GM12878 (cell line): Measurements from ENCODE around the gene ITSN1. TPM values are rescaled to one million over a fixed set of nuclear protein-coding genes. Genes with fewer than 3 reads are reported as not detected.

Source experiments
- ATAC-seq: fragments of 200-7000 bp; cut with Tn5 transposase; 3 replicates; pipeline ENCODE4 v1.9.1; 2020; ENCODE audit warnings: mild to moderate bottlenecking, moderate library complexity
- BruUV-seq: library from RNA; stranded (reverse); fragments of 400-500 nt; replicated peaks from 2 replicates; lab custom pipeline; 2021; lab: Mats Ljungman, UMichigan
- CTCF ChIA-PET: fragments of 300-600 bp; sonication (Branson Sonifier 250); formaldehyde crosslinking; extraction: SDS; loops from one replicate; lab custom pipeline; 2021; ENCODE audit warnings: inconsistent platforms; lab: Yijun Ruan, JAX
- POLR2A ChIA-PET: fragments of 350-600 bp; formaldehyde crosslinking; extraction: SDS; loops from one replicate; lab custom pipeline; 2021; ENCODE audit warnings: inconsistent platforms; lab: Charles Lee
- RAD21 ChIA-PET: fragments of 300-600 bp; sonication (Branson Sonifier 250); formaldehyde crosslinking; loops from one replicate; lab custom pipeline; 2023; ENCODE audit warnings: antibody characterized with exemption; ENCODE audit not compliant: unreplicated experiment; lab: Charles Lee
- SMC1A ChIA-PET: fragments of 300-600 bp; sonication (Branson Sonifier 250); formaldehyde crosslinking; loops from one replicate; lab custom pipeline; 2023; ENCODE audit not compliant: unreplicated experiment, uncharacterized antibody; lab: Charles Lee
- DNase-seq: peaks from one replicate; pipeline ENCODE4 v3.0.0-alpha.2; 2011; ENCODE audit warnings: low read depth, low spot score
- FAIRE-seq: peaks from 3 replicates; lab custom pipeline; 2011; peaks lifted over from hg19 to GRCh38; lab: Jason Lieb, UNC
- H2AFZ ChIP-seq: 2 replicates; pipeline ENCODE4 v1.6.0; 2011; ENCODE audit warnings: low read depth, low read length, control low read depth; ENCODE audit not compliant: control insufficient read depth
- H3K27ac ChIP-seq: 2 replicates; pipeline ENCODE4 v1.5.1; 2011; ENCODE audit warnings: control low read depth; ENCODE audit not compliant: control insufficient read depth, insufficient read depth
- H3K27me3 ChIP-seq, 2 experiments: replicated peaks in 1 of 2; 2 replicates each; pipeline versions ENCODE4 v1.6.0 to v1.6.1; 2011; ENCODE audit warnings: low read length in 1 of 2; ENCODE audit not compliant: control insufficient read depth in 2 of 2, insufficient read depth in 2 of 2
- H3K36me3 ChIP-seq, 2 experiments: 2 replicates each; pipeline ENCODE4 v1.5.1; 2011; ENCODE audit warnings: low read length in 1 of 2; ENCODE audit not compliant: control insufficient read depth in 2 of 2, insufficient read depth in 2 of 2
- H3K4me1 ChIP-seq: 2 replicates; pipeline ENCODE4 v1.6.1; 2011; ENCODE audit warnings: mild to moderate bottlenecking, low read length, moderate library complexity, mixed read lengths; ENCODE audit not compliant: control insufficient read depth, insufficient read depth
- H3K4me2 ChIP-seq: 2 replicates; pipeline ENCODE4 v1.6.0; 2011; ENCODE audit warnings: control low read depth; ENCODE audit not compliant: control insufficient read depth, insufficient read depth
- H3K4me3 ChIP-seq: fragments of 200-600 bp; sonication (generic); 2 replicates; pipeline ENCODE4 v1.5.1; 2016
- H3K79me2 ChIP-seq: 2 replicates; pipeline ENCODE4 v1.6.0; 2011; ENCODE audit warnings: low read length; ENCODE audit not compliant: control insufficient read depth, insufficient read depth
- H3K9ac ChIP-seq: 2 replicates; pipeline ENCODE4 v1.8.0; 2011; ENCODE audit warnings: low read length, control low read depth, mixed read lengths; ENCODE audit not compliant: control insufficient read depth, insufficient read depth
- H3K9me3 ChIP-seq: replicated peaks from 3 replicates; pipeline ENCODE4 v1.5.1; 2011; ENCODE audit warnings: mild to moderate bottlenecking, low read length; ENCODE audit not compliant: control insufficient read depth, insufficient read depth
- H4K20me1 ChIP-seq: 2 replicates; pipeline ENCODE4 v1.6.0; 2011; ENCODE audit not compliant: control insufficient read depth, insufficient read depth
- ASH2L ChIP-seq: fragments of 300-600, 200-600 bp; sonication (generic); IDR thresholded peaks from 2 replicates; pipeline ENCODE4 v1.6.1; 2017; ENCODE audit warnings: low read depth, mild to moderate bottlenecking, borderline replicate concordance
- BMI1 ChIP-seq: fragments of 450-650 bp; IDR thresholded peaks from 2 replicates; pipeline ENCODE4 v1.6.1; 2016; ENCODE audit warnings: mild to moderate bottlenecking, moderate library complexity, borderline replicate concordance
- CEBPB ChIP-seq, 2 experiments: fragments of 150-350 bp in 1 of 2; IDR thresholded peaks; 2 replicates each; pipeline ENCODE4 v1.6.1; 2012 to 2014; ENCODE audit warnings: low read depth in 2 of 2, low read length in 2 of 2, borderline replicate concordance in 1 of 2, inconsistent platforms in 1 of 2
- ESRRA ChIP-seq: IDR thresholded peaks from 2 replicates; pipeline ENCODE4 v1.6.1; 2012; ENCODE audit warnings: mild to moderate bottlenecking, low read length, improper control_type of control experiment
- JUND ChIP-seq: IDR thresholded peaks from 2 replicates; pipeline ENCODE4 v1.6.1; 2012; ENCODE audit warnings: low read depth, mild to moderate bottlenecking, low read length, improper control_type of control experiment, moderate library complexity
- MEF2B ChIP-seq: fragments of 450-650 bp; IDR thresholded peaks from 2 replicates; pipeline ENCODE4 v1.6.1; 2018; ENCODE audit warnings: mild to moderate bottlenecking, moderate library complexity; ENCODE audit not compliant: partially characterized antibody, poor library complexity, severe bottlenecking
- SIX5 ChIP-seq: IDR thresholded peaks from 2 replicates; pipeline ENCODE4 v1.6.1; 2011; ENCODE audit warnings: mild to moderate bottlenecking, low read depth, low read length, moderate library complexity; ENCODE audit not compliant: severe bottlenecking
- SMAD1 ChIP-seq: fragments of 450-650 bp; IDR thresholded peaks from 2 replicates; pipeline ENCODE4 v1.6.1; 2018; ENCODE audit warnings: mild to moderate bottlenecking, low read depth; ENCODE audit not compliant: partially characterized antibody
- SMC3 ChIP-seq: IDR thresholded peaks from 2 replicates; pipeline ENCODE4 v1.6.1; 2011; ENCODE audit warnings: low read length, improper control_type of control experiment, borderline replicate concordance
- SREBF2 ChIP-seq: IDR thresholded peaks from 2 replicates; pipeline ENCODE4 v1.6.1; 2012; ENCODE audit warnings: mild to moderate bottlenecking, low read length
- ZNF207 ChIP-seq: fragments of 450-650 bp; IDR thresholded peaks from 2 replicates; pipeline ENCODE4 v1.6.1; 2014; ENCODE audit warnings: antibody characterized with exemption, mild to moderate bottlenecking, borderline replicate concordance
- ZNF622 ChIP-seq: fragments of 450-650 bp; IDR thresholded peaks from 2 replicates; pipeline ENCODE4 v1.6.1; 2017; ENCODE audit warnings: mild to moderate bottlenecking, inconsistent platforms
- WGBS: methylation state at CpG from one replicate; pipeline ENCODE4 v1.1.6; 2016; ENCODE audit warnings: low lambda C conversion rate; ENCODE audit not compliant: insufficient replicate concordance, insufficient coverage; ENCODE audit errors: missing lambda C conversion rate; 5-methylcytosine and 5-hydroxymethylcytosine counted together
- in situ Hi-C: fragments of 300-500 bp; cut with MboI; formaldehyde crosslinking; loops from 9 replicates; pipeline ENCODE4 v1.14.3; 2018; ENCODE audit warnings: mixed read lengths
- intact Hi-C: fragments of 100-400 bp; cut with micrococcal nuclease; formaldehyde crosslinking; loops from one replicate; pipeline ENCODE4 v1.14.2; 2022; ENCODE audit not compliant: unreplicated experiment
- polyA plus RNA-seq, 11 experiments: library from polyadenylated mRNA; depleted of rRNA in 4 of 11; unstranded in 6 of 11; stranded (reverse) in 5 of 11; fragments of >200 nt; fragmentation: Nextera tagmentation in 4 of 11; fragmentation: Illumina TruSeq in 1 of 11; extraction: Ambion mirVana in 4 of 11; extraction: Trizol in 1 of 11; gene quantifications; 1 replicate in 1 of 11; 2 replicates in 10 of 11; pipeline versions ENCODE4 v1.2.1 to v1.2.3, GENCODE V29; 2011 to 2016; ENCODE audit warnings: inconsistent platforms in 2 of 11, missing spikeins in 2 of 11, low read depth in 1 of 11
- total RNA-seq, 4 experiments: library from RNA; depleted of rRNA in 3 of 4; stranded (reverse); fragments of >200 nt in 3 of 4; fragmentation: Illumina TruSeq in 1 of 4; extraction: Trizol in 1 of 4; gene quantifications; 2 replicates each; pipeline versions ENCODE4 v1.2.1 to v1.2.3, GENCODE V29; 2013 to 2021
- TF ChIP-seq, protein P1 (sequence below): fragments of 450-650 bp; IDR thresholded peaks from 2 replicates; pipeline ENCODE4 v1.6.1; 2017; ENCODE audit warnings: borderline replicate concordance
- TF ChIP-seq, protein P2 (sequence below): IDR thresholded peaks from 2 replicates; pipeline ENCODE4 v1.6.1; 2012; ENCODE audit warnings: low read depth, low read length, improper control_type of control experiment
- TF ChIP-seq, protein P3 (sequence below): fragments of 450-650 bp; IDR thresholded peaks from 2 replicates; pipeline ENCODE4 v1.6.1; 2017; ENCODE audit warnings: mild to moderate bottlenecking, moderate library complexity

Gene ITSN1
- total and polyA plus RNA-seq, 10 of the 15 experiments (the other 5 are each of a cell fraction or from before 2014, with no cell fraction given): 0.89 to 10.6 (median 4.8) TPM

DNA sequence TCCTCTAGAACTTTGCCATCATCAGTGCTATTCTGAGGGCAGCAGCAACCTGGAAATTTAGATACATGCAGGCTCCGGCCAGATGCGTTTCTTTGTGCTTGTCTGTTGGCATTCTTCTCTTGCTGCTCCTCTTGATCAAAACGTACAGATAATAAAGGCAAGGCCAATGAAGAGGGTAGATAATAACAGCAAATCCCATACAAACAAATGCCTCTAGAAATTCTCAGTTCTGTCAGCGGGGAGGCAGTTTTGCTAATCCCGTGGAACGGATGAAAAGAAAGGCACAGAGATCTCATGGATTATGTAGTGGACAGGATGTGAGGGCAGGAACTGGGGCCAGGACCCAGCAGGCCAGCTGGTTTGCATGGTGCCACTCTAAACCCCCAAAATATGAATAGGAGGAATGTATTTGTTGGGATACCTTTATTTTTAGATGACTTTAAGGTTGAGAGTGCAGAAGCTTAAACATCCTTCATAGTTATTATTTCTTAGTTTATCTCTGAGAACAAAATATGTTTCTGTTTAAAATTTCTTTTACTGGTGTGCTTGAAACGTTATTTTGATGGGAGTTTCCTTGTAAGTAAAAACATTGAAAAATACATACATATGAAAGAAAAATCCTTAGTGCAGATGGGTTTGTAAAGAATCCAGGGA lies 1.5 kb downstream of the ITSN1 start (continued):
- no peak for TF ChIP-seq CEBPB (IDR thresholded peaks at IDR 0.05; ENCODE audit: borderline replicate concordance in 1 of 2, low read depth in 2 of 2, low read length in 2 of 2)
- TF ChIP-seq, protein P1, sequence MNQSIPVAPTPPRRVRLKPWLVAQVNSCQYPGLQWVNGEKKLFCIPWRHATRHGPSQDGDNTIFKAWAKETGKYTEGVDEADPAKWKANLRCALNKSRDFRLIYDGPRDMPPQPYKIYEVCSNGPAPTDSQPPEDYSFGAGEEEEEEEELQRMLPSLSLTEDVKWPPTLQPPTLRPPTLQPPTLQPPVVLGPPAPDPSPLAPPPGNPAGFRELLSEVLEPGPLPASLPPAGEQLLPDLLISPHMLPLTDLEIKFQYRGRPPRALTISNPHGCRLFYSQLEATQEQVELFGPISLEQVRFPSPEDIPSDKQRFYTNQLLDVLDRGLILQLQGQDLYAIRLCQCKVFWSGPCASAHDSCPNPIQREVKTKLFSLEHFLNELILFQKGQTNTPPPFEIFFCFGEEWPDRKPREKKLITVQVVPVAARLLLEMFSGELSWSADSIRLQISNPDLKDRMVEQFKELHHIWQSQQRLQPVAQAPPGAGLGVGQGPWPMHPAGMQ: no peak
- TF ChIP-seq ZNF207: no peak
- TF ChIP-seq, protein P2, sequence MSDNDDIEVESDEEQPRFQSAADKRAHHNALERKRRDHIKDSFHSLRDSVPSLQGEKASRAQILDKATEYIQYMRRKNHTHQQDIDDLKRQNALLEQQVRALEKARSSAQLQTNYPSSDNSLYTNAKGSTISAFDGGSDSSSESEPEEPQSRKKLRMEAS: no peak

DNA sequence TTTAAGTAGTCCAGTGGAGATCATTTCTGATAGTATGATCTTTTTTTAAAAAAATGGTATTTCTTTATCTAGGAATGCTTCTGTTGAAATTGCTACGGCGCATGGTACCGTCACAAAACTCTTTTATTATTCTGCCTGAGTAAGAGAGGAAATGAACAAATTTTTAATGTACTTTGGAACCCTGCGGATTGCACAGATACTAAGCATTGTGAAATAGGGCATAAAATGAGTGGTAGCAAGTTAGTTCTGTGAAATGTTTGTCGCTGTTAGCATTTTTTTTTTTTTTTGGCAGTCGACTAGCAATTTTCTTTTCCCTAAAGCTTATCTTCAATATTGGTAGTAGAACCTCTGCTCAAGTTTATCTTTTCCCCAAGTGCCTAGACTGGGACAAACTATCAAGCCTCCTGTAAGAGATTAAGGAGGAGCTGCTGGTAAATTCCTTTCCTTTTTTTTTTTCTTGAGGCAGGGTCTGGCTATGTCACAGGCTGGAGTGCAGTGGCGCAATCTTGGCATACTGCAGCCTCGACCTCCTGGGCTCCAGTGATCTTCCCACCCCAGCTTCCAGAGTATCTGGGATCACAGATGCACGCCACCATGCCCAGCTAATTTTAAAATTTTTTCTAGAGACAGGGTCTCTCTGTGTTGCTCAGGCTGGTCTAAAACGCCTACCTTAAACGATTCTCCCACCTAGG lies 2.2 kb downstream of the ITSN1 start:
- no peak overlapping the region for H3K4me2 ChIP-seq
- RAD21 ChIA-PET: interaction anchor here (0.6 kb wide), 1 partner anchor 124 kb away, joined by 3 read pairs; no protein-coding TSS in a partner anchor
- peaks cover 13% of the 10 kb centered on the region for H3K79me2 ChIP-seq
- CTCF ChIA-PET: interaction anchor here (0.6 to 1.4 kb wide), 4 partner anchors 16 to 710 kb away, joined by 3 to 5 read pairs (median 3); no protein-coding TSS in a partner anchor
- in situ Hi-C loops (loop anchor here (25.0 kb wide), 1 partner anchor 1257 kb away; the partner anchor contains the start of gene URB1), intact Hi-C loops (no loop called here)
- no peak for DNase-seq
- no peak for ATAC-seq
- no peak overlapping the region for H3K27ac ChIP-seq
- SMC1A ChIA-PET: no interaction called here
- WGBS: 67% methylated on average over 11 of the region's 11 CpGs
- no peaks in the 10 kb centered on the region for H3K9me3 ChIP-seq
- no peak overlapping the region for H3K4me3 ChIP-seq
- H2AFZ ChIP-seq: no peak overlapping the region
- TF ChIP-seq, protein P3, sequence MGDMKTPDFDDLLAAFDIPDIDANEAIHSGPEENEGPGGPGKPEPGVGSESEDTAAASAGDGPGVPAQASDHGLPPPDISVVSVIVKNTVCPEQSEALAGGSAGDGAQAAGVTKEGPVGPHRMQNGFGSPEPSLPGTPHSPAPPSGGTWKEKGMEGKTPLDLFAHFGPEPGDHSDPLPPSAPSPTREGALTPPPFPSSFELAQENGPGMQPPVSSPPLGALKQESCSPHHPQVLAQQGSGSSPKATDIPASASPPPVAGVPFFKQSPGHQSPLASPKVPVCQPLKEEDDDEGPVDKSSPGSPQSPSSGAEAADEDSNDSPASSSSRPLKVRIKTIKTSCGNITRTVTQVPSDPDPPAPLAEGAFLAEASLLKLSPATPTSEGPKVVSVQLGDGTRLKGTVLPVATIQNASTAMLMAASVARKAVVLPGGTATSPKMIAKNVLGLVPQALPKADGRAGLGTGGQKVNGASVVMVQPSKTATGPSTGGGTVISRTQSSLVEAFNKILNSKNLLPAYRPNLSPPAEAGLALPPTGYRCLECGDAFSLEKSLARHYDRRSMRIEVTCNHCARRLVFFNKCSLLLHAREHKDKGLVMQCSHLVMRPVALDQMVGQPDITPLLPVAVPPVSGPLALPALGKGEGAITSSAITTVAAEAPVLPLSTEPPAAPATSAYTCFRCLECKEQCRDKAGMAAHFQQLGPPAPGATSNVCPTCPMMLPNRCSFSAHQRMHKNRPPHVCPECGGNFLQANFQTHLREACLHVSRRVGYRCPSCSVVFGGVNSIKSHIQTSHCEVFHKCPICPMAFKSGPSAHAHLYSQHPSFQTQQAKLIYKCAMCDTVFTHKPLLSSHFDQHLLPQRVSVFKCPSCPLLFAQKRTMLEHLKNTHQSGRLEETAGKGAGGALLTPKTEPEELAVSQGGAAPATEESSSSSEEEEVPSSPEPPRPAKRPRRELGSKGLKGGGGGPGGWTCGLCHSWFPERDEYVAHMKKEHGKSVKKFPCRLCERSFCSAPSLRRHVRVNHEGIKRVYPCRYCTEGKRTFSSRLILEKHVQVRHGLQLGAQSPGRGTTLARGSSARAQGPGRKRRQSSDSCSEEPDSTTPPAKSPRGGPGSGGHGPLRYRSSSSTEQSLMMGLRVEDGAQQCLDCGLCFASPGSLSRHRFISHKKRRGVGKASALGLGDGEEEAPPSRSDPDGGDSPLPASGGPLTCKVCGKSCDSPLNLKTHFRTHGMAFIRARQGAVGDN: no peak
- no peak for TF ChIP-seq JUND
- no peak for TF ChIP-seq SMAD1
- TF ChIP-seq SMC3: no peak
- no peak for TF ChIP-seq ZNF622
- TF ChIP-seq SREBF2: no peak
- no peak for TF ChIP-seq BMI1
- no peak for TF ChIP-seq ESRRA
- no peak for TF ChIP-seq ASH2L
- no peak for TF ChIP-seq MEF2B
- TF ChIP-seq SIX5: no peak
- no peak overlapping the region for H3K9ac ChIP-seq
- POLR2A ChIA-PET: interaction anchor here (0.5 to 1.0 kb wide), 3 partner anchors 15 to 705 kb away, joined by 3 to 4 read pairs (median 3); partner anchors contain the start of gene DONSON
- no TSS peak for BruUV-seq
- H3K36me3 ChIP-seq: no peaks in the 10 kb centered on the region
- H3K27me3 ChIP-seq: peaks cover 0 to 6% of the 10 kb centered on the region in 2 experiments; a peak in 2 of 4 replicates
- H4K20me1 ChIP-seq: no peaks in the 10 kb centered on the region
- no peaks in the 10 kb centered on the region for H3K4me1 ChIP-seq
- no peak for FAIRE-seq
